GM12878 (cell line): ENCODE results near the gene LRRN2. TPM values are rescaled to one million over a fixed set of nuclear protein-coding genes. Genes with fewer than 3 reads are reported as not detected.

Experiments used
- ATAC-seq: fragments of 200-7000 bp; cut with Tn5 transposase; 3 replicates; pipeline ENCODE4 v1.9.1; 2020; ENCODE audit warnings: mild to moderate bottlenecking, moderate library complexity
- BruUV-seq: library from RNA; stranded (reverse); fragments of 400-500 nt; replicated peaks from 2 replicates; lab custom pipeline; 2021; lab: Mats Ljungman, UMichigan
- CTCF ChIA-PET: fragments of 300-600 bp; sonication (Branson Sonifier 250); formaldehyde crosslinking; extraction: SDS; loops from one replicate; lab custom pipeline; 2021; ENCODE audit warnings: inconsistent platforms; lab: Yijun Ruan, JAX
- POLR2A ChIA-PET: fragments of 350-600 bp; formaldehyde crosslinking; extraction: SDS; loops from one replicate; lab custom pipeline; 2021; ENCODE audit warnings: inconsistent platforms; lab: Charles Lee
- RAD21 ChIA-PET: fragments of 300-600 bp; sonication (Branson Sonifier 250); formaldehyde crosslinking; loops from one replicate; lab custom pipeline; 2023; ENCODE audit warnings: antibody characterized with exemption; ENCODE audit not compliant: unreplicated experiment; lab: Charles Lee
- SMC1A ChIA-PET: fragments of 300-600 bp; sonication (Branson Sonifier 250); formaldehyde crosslinking; loops from one replicate; lab custom pipeline; 2023; ENCODE audit not compliant: unreplicated experiment, uncharacterized antibody; lab: Charles Lee
- DNase-seq: peaks from one replicate; pipeline ENCODE4 v3.0.0-alpha.2; 2011; ENCODE audit warnings: low read depth, low spot score
- FAIRE-seq: peaks from 3 replicates; lab custom pipeline; 2011; peaks lifted over from hg19 to GRCh38; lab: Jason Lieb, UNC
- H2AFZ ChIP-seq: 2 replicates; pipeline ENCODE4 v1.6.0; 2011; ENCODE audit warnings: low read depth, low read length, control low read depth; ENCODE audit not compliant: control insufficient read depth
- H3K27ac ChIP-seq: 2 replicates; pipeline ENCODE4 v1.5.1; 2011; ENCODE audit warnings: control low read depth; ENCODE audit not compliant: control insufficient read depth, insufficient read depth
- H3K27me3 ChIP-seq, 2 experiments: replicated peaks in 1 of 2; 2 replicates each; pipeline versions ENCODE4 v1.6.0 to v1.6.1; 2011; ENCODE audit warnings: low read length in 1 of 2; ENCODE audit not compliant: control insufficient read depth in 2 of 2, insufficient read depth in 2 of 2
- H3K36me3 ChIP-seq, 2 experiments: 2 replicates each; pipeline ENCODE4 v1.5.1; 2011; ENCODE audit warnings: low read length in 1 of 2; ENCODE audit not compliant: control insufficient read depth in 2 of 2, insufficient read depth in 2 of 2
- H3K4me1 ChIP-seq: 2 replicates; pipeline ENCODE4 v1.6.1; 2011; ENCODE audit warnings: mild to moderate bottlenecking, low read length, moderate library complexity, mixed read lengths; ENCODE audit not compliant: control insufficient read depth, insufficient read depth
- H3K4me2 ChIP-seq: 2 replicates; pipeline ENCODE4 v1.6.0; 2011; ENCODE audit warnings: control low read depth; ENCODE audit not compliant: control insufficient read depth, insufficient read depth
- H3K4me3 ChIP-seq: fragments of 200-600 bp; sonication (generic); 2 replicates; pipeline ENCODE4 v1.5.1; 2016
- H3K79me2 ChIP-seq: 2 replicates; pipeline ENCODE4 v1.6.0; 2011; ENCODE audit warnings: low read length; ENCODE audit not compliant: control insufficient read depth, insufficient read depth
- H3K9ac ChIP-seq: 2 replicates; pipeline ENCODE4 v1.8.0; 2011; ENCODE audit warnings: low read length, control low read depth, mixed read lengths; ENCODE audit not compliant: control insufficient read depth, insufficient read depth
- H3K9me3 ChIP-seq: replicated peaks from 3 replicates; pipeline ENCODE4 v1.5.1; 2011; ENCODE audit warnings: mild to moderate bottlenecking, low read length; ENCODE audit not compliant: control insufficient read depth, insufficient read depth
- H4K20me1 ChIP-seq: 2 replicates; pipeline ENCODE4 v1.6.0; 2011; ENCODE audit not compliant: control insufficient read depth, insufficient read depth
- ASH2L ChIP-seq: fragments of 300-600, 200-600 bp; sonication (generic); IDR thresholded peaks from 2 replicates; pipeline ENCODE4 v1.6.1; 2017; ENCODE audit warnings: low read depth, mild to moderate bottlenecking, borderline replicate concordance
- CEBPB ChIP-seq, 2 experiments: fragments of 150-350 bp in 1 of 2; IDR thresholded peaks; 2 replicates each; pipeline ENCODE4 v1.6.1; 2012 to 2014; ENCODE audit warnings: low read depth in 2 of 2, low read length in 2 of 2, borderline replicate concordance in 1 of 2, inconsistent platforms in 1 of 2
- CREM ChIP-seq: IDR thresholded peaks from 2 replicates; pipeline ENCODE4 v1.6.1; 2014; ENCODE audit warnings: antibody characterized with exemption, low read depth
- E2F8 ChIP-seq: fragments of 450-650 bp; IDR thresholded peaks from 2 replicates; pipeline ENCODE4 v1.6.1; 2018; ENCODE audit warnings: mild to moderate bottlenecking, low read depth, moderate library complexity; ENCODE audit not compliant: partially characterized antibody
- EZH2 ChIP-seq: IDR thresholded peaks from 2 replicates; pipeline ENCODE4 v1.6.1; 2012; ENCODE audit warnings: low read depth, mild to moderate bottlenecking, control low read depth, inconsistent platforms, low read length, borderline replicate concordance; ENCODE audit not compliant: control insufficient read depth
- FOS ChIP-seq: IDR thresholded peaks from 3 replicates; pipeline ENCODE4 v1.6.1; 2011; ENCODE audit warnings: borderline replicate concordance; ENCODE audit not compliant: insufficient read length; ENCODE audit errors: extremely low read depth
- RAD21 ChIP-seq: IDR thresholded peaks from 2 replicates; pipeline ENCODE4 v1.6.1; 2011; ENCODE audit warnings: mild to moderate bottlenecking, low read depth, low read length, moderate library complexity; ENCODE audit not compliant: insufficient read depth
- REST ChIP-seq: IDR thresholded peaks from 2 replicates; pipeline ENCODE4 v1.6.1; 2012; ENCODE audit warnings: mild to moderate bottlenecking, low read depth, low read length
- SP1 ChIP-seq: IDR thresholded peaks from one replicate; pipeline ENCODE4 v1.6.1; 2011; ENCODE audit warnings: low read depth, low read length
- SUPT20H ChIP-seq: IDR thresholded peaks from 2 replicates; pipeline ENCODE4 v1.6.1; 2011; ENCODE audit warnings: low read depth, mild to moderate bottlenecking, low read length, moderate library complexity, borderline replicate concordance; ENCODE audit not compliant: control insufficient read depth
- ZBTB11 ChIP-seq: fragments of 450-650 bp; formaldehyde crosslinking; IDR thresholded peaks from 2 replicates; pipeline ENCODE4 v1.5.0; 2022; ENCODE audit warnings: mild to moderate bottlenecking, missing genetic modification characterization
- ZNF384 ChIP-seq: IDR thresholded peaks from 2 replicates; pipeline ENCODE4 v1.6.1; 2012; ENCODE audit warnings: low read depth, mild to moderate bottlenecking, low read length, improper control_type of control experiment, borderline replicate concordance
- WGBS: methylation state at CpG from one replicate; pipeline ENCODE4 v1.1.6; 2016; ENCODE audit warnings: low lambda C conversion rate; ENCODE audit not compliant: insufficient replicate concordance, insufficient coverage; ENCODE audit errors: missing lambda C conversion rate; 5-methylcytosine and 5-hydroxymethylcytosine counted together
- in situ Hi-C: fragments of 300-500 bp; cut with MboI; formaldehyde crosslinking; loops from 9 replicates; pipeline ENCODE4 v1.14.3; 2018; ENCODE audit warnings: mixed read lengths
- intact Hi-C: fragments of 100-400 bp; cut with micrococcal nuclease; formaldehyde crosslinking; loops from one replicate; pipeline ENCODE4 v1.14.2; 2022; ENCODE audit not compliant: unreplicated experiment
- polyA plus RNA-seq, 11 experiments: library from polyadenylated mRNA; depleted of rRNA in 4 of 11; unstranded in 6 of 11; stranded (reverse) in 5 of 11; fragments of >200 nt; fragmentation: Nextera tagmentation in 4 of 11; fragmentation: Illumina TruSeq in 1 of 11; extraction: Ambion mirVana in 4 of 11; extraction: Trizol in 1 of 11; gene quantifications; 1 replicate in 1 of 11; 2 replicates in 10 of 11; pipeline versions ENCODE4 v1.2.1 to v1.2.3, GENCODE V29; 2011 to 2016; ENCODE audit warnings: inconsistent platforms in 2 of 11, missing spikeins in 2 of 11, low read depth in 1 of 11
- total RNA-seq, 4 experiments: library from RNA; depleted of rRNA in 3 of 4; stranded (reverse); fragments of >200 nt in 3 of 4; fragmentation: Illumina TruSeq in 1 of 4; extraction: Trizol in 1 of 4; gene quantifications; 2 replicates each; pipeline versions ENCODE4 v1.2.1 to v1.2.3, GENCODE V29; 2013 to 2021

LRRN2 gene
- total and polyA plus RNA-seq, 10 of the 15 experiments (the other 5 are each of a cell fraction or from before 2014, with no cell fraction given) = not detected

GRCh38 chr1:204676043-204676442 lies 9.5 kb downstream of the LRRN2 start:
- WGBS = 4% methylated on average over 2 of the region's 2 CpGs
- no peak overlapping the region for H3K9ac ChIP-seq
- no peak overlapping the region for H3K27ac ChIP-seq
- H2AFZ ChIP-seq = no peak overlapping the region
- no peak for ATAC-seq
- POLR2A ChIA-PET = no interaction called here
- no peak overlapping the region for H3K4me2 ChIP-seq
- no peak for DNase-seq
- intact Hi-C loops (no loop called here), in situ Hi-C loops (no loop called here)
- H4K20me1 ChIP-seq = no peaks in the 10 kb centered on the region; the same call in 1 of the 2 replicates
- SMC1A ChIA-PET = interaction anchor here (1.1 to 1.5 kb wide), 3 partner anchors 11 to 29 kb away, joined by 3 to 5 read pairs (median 4); no protein-coding TSS in a partner anchor
- peaks cover 4 to 5% of the 10 kb centered on the region in 2 experiments; a peak in 3 of 4 replicates for H3K27me3 ChIP-seq
- FAIRE-seq = no peak
- no peak overlapping the region for H3K4me3 ChIP-seq
- RAD21 ChIA-PET = no interaction called here
- BruUV-seq = no TSS peak
- no peaks in the 10 kb centered on the region for H3K36me3 ChIP-seq
- H3K9me3 ChIP-seq = no peaks in the 10 kb centered on the region
- CTCF ChIA-PET = no interaction called here
- no peaks in the 10 kb centered on the region for H3K4me1 ChIP-seq
- no peaks in the 10 kb centered on the region for H3K79me2 ChIP-seq
- TF ChIP-seq SP1 (no peak), REST (no peak), ZNF384 (no peak), EZH2 (no peak), FOS (no peak), RAD21 (no peak), SUPT20H (no peak), ASH2L (no peak), ZBTB11 (no peak), CEBPB (IDR thresholded peaks at IDR 0.05; ENCODE audit: borderline replicate concordance in 1 of 2, low read depth in 2 of 2, low read length in 2 of 2) (no peak), CREM (no peak), E2F8 (no peak)
